ENCODE results near the gene TIMP2. TPM values are rescaled to one million over a fixed set of nuclear protein-coding genes. Genes with fewer than 3 reads are reported as not detected.

The TIMP2 gene
- total RNA-seq, 1 experiment from 2014 or later, result 62.4 TPM

- Histone ChIP-seq H3K4me3 (ENCODE audit: low read depth in 2 of 2, low read length in 2 of 2) (no peak overlapping the region), H3K27me3 (ENCODE audit: control insufficient read depth, insufficient read depth, low read length) (no peaks in the 10 kb centered on the region), H3K27ac (ENCODE audit: low read length) (no peak overlapping the region), H3K9me3 (ENCODE audit: control insufficient read depth, insufficient read depth, low read depth, low read length) (peaks cover 19% of the 10 kb centered on the region), H3K4me1 (ENCODE audit: control insufficient read depth, insufficient read depth, low read length) (no peaks in the 10 kb centered on the region), H3K36me3 (ENCODE audit: control insufficient read depth, insufficient read depth, low read length) (no peaks in the 10 kb centered on the region)
- intact Hi-C loops (cut with micrococcal nuclease; ENCODE audit: unreplicated experiment) (no loop called here), in situ Hi-C loops (cut with HindIII; ENCODE audit: low pct_unique_long_range_greater_than_20kb, low sequenced_read_pairs) (no loop called here)
- DNase-seq (ENCODE audit: low read depth, low spot score), result no peak
- TF ChIP-seq CTCF (IDR thresholded peaks at IDR 0.05) (no peak), REST (IDR thresholded peaks at IDR 0.05; ENCODE audit: insufficient read depth in 1 of 2, low read depth in 2 of 2, low read length in 1 of 2) (no peak), SIN3A (IDR thresholded peaks at IDR 0.05; ENCODE audit: borderline replicate concordance, insufficient read depth, low read depth, low read length) (no peak), POLR2AphosphoS5 (IDR thresholded peaks at IDR 0.05; ENCODE audit: low read depth, low read length) (no peak), TCF7L2 (IDR thresholded peaks at IDR 0.05; ENCODE audit: low read depth, low read length) (no peak)
- ChIA-PET POLR2A (interaction anchor here (0.6 kb wide), 1 partner anchor 150 kb away, joined by 8 read pairs; no protein-coding TSS in a partner anchor), CTCF (no interaction called here)
- BruUV-seq (replicated peaks), result no TSS peak
- no peak for ATAC-seq
Measured at GRCh38 chr17:78952706-78953105, 27.5 kb upstream of the TIMP2 start.

GRCh38 chr17:78951967-78952551 lies 26.9 kb upstream of the TIMP2 start:
- no TSS peak for BruUV-seq (replicated peaks)
- ChIA-PET CTCF (no interaction called here), POLR2A (interaction anchor here (0.6 kb wide), 1 partner anchor 149 kb away, joined by 8 read pairs; no protein-coding TSS in a partner anchor)
- no peak overlapping the region for H3K4me3 ChIP-seq (ENCODE audit: low read depth in 2 of 2, low read length in 2 of 2)
- H3K27ac ChIP-seq (ENCODE audit: low read length), result no peak overlapping the region
- no peaks in the 10 kb centered on the region for H3K36me3 ChIP-seq (ENCODE audit: control insufficient read depth, insufficient read depth, low read length)
- no peak for TF ChIP-seq REST (IDR thresholded peaks at IDR 0.05; ENCODE audit: insufficient read depth in 1 of 2, low read depth in 2 of 2, low read length in 1 of 2)
- no peak for TF ChIP-seq POLR2AphosphoS5 (IDR thresholded peaks at IDR 0.05; ENCODE audit: low read depth, low read length)
- in situ Hi-C loops (cut with HindIII; ENCODE audit: low pct_unique_long_range_greater_than_20kb, low sequenced_read_pairs) (no loop called here), intact Hi-C loops (cut with micrococcal nuclease; ENCODE audit: unreplicated experiment) (no loop called here)
- no peaks in the 10 kb centered on the region for H3K4me1 ChIP-seq (ENCODE audit: control insufficient read depth, insufficient read depth, low read length)
- H3K9me3 ChIP-seq (ENCODE audit: control insufficient read depth, insufficient read depth, low read depth, low read length), result peaks cover 19% of the 10 kb centered on the region
- no peak for ATAC-seq
- DNase-seq (ENCODE audit: low read depth, low spot score), result no peak
- H3K27me3 ChIP-seq (ENCODE audit: control insufficient read depth, insufficient read depth, low read length), result no peaks in the 10 kb centered on the region
